Activated T-cell treated with anti-CD3 and anti-CD28 coated beads, Interleukin-2, amount 50 U/mL, for 48 hours (primary cell): ENCODE data around the gene KLF12.
A peak's percentile ranks its signal among the peaks of the same experiment; 100 is the strongest.

Experiments used
- DNase-seq, 2 experiments: peaks; one replicate each; pipeline ENCODE4 v3.0.0-alpha.2; 2020

Gene KLF12

DNA sequence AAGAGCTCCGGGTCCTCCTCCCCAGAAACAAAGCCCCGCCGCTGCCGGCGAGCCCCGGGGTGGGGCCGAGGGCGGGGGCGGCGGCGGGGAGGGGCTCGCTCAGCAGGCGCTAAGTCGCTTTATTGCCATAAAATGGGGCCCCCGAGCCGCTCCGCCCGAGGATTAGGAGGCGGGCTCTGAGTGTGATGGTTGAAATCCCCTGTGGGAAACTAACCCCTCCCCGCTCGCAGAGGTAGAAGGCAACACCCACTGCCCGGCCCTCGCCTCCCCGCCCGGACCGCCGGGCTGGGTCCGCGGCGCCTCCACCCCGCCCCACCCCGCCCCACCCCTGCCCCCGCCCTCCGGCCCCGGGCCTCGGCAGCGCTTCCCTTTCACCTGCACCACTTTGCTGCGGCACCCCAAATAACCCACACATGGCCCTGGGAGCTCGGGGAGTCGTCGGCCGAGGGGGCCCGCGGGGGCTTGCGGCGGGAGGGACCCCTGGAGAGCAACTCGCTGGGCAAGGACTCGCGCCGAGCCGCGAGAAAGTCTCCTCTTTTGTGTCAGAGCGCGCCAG, at the start of gene KLF12:
KLF12 (minus strand) TSS at position 184 of the 556 bp plus-strand sequence.
- peak; percentile 94 for DNase-seq

DNA sequence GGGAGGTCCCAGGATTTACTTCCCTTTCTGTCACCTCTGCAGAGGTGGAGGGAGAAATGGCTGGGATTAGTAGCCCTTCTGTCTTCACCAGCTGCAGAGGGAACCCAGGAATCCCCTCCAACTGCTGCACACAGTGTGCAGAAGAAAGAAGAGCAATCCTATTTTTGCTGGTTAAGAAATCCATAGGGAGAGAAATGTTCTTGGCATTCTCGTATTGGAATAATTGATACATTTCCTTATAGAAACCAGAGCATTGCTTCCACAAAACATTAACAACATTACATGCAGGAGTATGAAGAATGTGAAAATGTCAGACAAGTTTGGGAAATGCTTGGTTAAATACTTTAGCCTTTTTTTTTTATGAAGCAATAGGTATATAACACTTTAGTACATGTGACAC, 48.3 kb upstream of the KLF12 start:
- no peak for DNase-seq

GRCh38 chr13:74174810-74175209, 40.6 kb upstream of the KLF12 start:
- no peak for DNase-seq

- no peak for DNase-seq
Observed at GRCh38 chr13:74173822-74174221, 39.6 kb upstream of the KLF12 start.

- no peak for DNase-seq
Observed at GRCh38 chr13:74171641-74172040, 37.4 kb upstream of the KLF12 start.

DNA sequence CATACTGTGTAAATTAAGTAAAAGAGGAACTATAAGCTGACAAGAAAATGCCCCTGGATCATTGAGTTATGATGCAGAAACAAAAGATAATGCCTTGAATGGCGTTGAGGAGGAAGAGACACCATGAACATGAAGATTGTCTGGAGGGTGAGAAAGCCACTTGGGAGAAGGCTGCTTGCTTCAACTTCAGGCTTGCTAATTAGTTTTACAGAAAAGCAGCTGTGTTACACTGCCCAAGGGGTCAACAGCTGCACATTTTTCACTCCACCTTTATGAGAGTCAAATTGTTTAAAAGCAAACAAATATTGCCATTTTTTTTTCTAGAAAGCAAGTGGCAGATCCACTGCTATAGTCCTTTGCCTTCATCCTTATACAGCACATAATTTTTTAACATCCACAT, 35.5 kb upstream of the KLF12 start:
- DNase-seq = no peak

- no peak for DNase-seq
Observed at GRCh38 chr13:74168263-74168675, 34.1 kb upstream of the KLF12 start.

DNA sequence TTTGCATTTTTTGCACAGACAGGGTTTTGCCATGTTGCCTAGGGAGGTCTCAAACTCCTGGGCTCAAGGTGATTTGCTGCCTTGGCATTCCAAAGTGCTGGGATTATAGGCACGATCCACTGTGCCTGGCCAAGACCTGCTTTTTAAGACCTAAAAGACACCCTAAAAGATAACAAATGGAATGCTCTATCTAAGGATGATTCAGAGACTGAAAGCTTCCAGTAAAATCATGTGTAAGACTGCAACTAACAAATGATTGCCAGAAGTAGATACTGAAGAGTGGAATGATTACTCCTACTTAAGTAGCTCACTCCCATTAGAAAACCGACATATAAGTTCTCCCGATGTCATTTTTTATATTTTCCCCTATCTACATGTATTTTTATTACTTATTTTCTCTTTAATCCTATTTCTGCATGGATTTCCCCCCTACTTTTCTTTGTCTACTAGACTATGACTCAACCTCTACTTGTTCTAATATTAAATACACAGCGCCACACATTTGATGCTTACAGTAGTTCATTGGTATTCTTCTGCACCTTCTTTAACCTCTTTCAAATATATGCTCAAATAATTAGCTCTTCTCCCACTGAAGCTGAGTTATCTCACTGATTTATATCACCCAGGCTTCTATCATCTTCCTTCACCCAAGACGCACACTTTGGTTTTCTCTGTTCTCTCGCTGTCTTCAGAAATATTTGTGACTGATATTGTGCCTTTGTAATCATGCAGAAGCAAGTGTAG, 32.2 kb upstream of the KLF12 start:
- DNase-seq = no peak

GRCh38 chr13:74162782-74163181, 28.6 kb upstream of the KLF12 start:
- DNase-seq = no peak

GRCh38 chr13:74162135-74162534, 27.9 kb upstream of the KLF12 start:
- no peak for DNase-seq

GRCh38 chr13:74158571-74159352, 24.6 kb upstream of the KLF12 start:
- no peak for DNase-seq

GRCh38 chr13:74158028-74158427, 23.8 kb upstream of the KLF12 start:
- no peak for DNase-seq

GRCh38 chr13:74154981-74155380, 20.8 kb upstream of the KLF12 start:
- DNase-seq = no peak

GRCh38 chr13:74153316-74153715, 19.1 kb upstream of the KLF12 start:
- DNase-seq = no peak

- no peak for DNase-seq
Observed at GRCh38 chr13:74151859-74152258, 17.7 kb upstream of the KLF12 start.

GRCh38 chr13:74148352-74148751, 14.1 kb upstream of the KLF12 start:
- no peak for DNase-seq

- no peak for DNase-seq
Observed at GRCh38 chr13:74145249-74145975, 11.2 kb upstream of the KLF12 start.

DNA sequence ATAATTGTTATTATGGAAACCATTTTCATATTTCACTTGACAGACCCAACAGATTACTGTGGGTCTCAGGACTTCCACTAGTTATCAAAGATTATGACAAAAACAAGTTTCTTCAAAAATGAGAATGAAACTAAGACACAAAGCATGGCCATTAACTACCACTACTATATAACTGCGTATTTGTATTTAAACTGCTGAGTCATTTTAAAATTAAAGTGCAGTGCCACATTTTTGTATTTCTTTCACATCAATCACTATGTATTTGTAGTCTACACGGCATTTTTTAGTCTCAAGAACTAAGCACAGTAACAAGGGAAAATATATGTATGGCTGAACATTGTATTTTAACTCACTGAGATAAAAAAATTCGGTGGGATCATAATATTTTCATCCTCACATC, 10.1 kb upstream of the KLF12 start:
- no peak for DNase-seq

DNA sequence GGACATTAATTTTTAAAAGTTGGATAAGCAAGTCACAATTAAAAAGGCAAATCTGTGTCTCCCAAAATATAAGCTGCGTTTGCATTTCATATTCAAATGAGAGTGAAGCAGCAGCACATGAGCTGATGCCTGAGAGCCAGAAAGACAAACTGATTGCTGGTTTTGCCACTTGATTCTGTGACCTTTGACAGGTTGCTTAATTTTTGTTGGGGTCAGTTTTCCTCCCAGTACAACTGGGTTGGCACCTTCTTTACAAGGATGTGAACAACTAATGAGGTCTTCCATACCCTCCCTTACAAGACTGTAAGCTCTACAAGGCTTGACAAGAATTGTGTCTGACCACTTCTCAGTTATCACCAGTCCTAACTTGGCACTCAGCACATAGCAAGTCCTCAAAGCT, 8.1 kb upstream of the KLF12 start:
- no peak for DNase-seq

- no peak for DNase-seq
Observed at GRCh38 chr13:74138241-74138640, 4.0 kb upstream of the KLF12 start.

DNA sequence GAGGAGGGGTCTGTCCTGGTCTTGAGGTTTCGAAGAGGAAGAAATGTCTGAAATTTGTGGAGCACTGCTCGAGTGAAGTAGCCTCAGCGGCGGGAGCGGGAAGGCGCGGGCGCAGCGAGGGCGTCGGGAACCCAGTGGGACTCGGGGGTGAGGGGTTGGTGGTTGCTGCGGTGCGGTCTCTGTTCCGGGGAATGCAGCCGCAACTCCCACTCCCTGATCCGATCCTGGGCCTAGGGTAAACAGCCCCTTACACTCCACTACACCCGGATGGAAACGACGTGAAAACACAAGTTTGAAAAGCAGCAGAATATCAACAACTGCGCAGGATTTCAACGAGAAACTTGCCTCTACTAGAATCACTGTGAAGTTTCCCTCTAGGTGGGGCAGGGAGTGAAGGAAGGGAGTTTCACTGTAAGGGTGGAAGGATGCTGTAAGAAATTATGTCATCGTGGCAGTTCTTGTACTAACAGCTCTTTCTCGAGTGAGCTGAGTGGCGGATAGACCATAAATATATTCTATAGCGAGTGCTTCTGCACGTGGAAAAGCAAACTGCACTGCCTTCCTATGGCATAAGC, 2.0 kb upstream of the KLF12 start:
- peak in 1 of 2 experiments; percentile 55 for DNase-seq

- DNase-seq = peak; percentile 83 to 85
Observed at GRCh38 chr13:74135326-74136083, 1.3 kb upstream of the KLF12 start.
